Measurements from ENCODE around the gene GAS5.
"Not testable (repeated sequence)": the region's sequence is repeated elsewhere in the genome, so short reads cannot be mapped to it uniquely, and the experiment has no call there.

Gene GAS5

DNA sequence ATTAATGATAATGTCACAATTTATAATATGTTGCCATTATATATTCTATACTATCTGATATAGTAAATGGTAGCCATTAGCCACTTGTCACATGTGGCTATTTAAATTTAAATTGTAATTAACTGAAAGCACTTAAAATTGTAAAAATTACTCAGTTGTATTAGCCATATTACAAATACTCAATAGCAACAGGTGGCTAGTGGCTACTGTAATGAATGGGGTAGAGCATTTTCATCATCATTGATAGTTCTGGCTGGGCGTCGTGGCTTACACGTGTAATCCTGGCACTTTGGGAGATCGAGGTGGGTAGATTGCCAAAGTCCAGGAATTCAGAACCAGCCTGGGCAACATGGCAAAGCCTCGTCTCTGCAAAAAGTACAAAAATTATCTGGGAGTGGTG lies 16.9 kb upstream of the GAS5 start:
- Histone ChIP-seq H3K4me3 (ENCODE audit: low read depth in 1 of 2, low read length in 1 of 2) (no peak overlapping the region), H3K27me3 (no peaks in the 10 kb centered on the region), H3K9me3 (no peaks in the 10 kb centered on the region), H3K36me3 (peaks cover 7% of the 10 kb centered on the region), H3K27ac (peak overlapping the region; percentile 84), H3K4me1 (ENCODE audit: control insufficient read depth in 1 of 2, insufficient read depth in 1 of 2, low read depth in 1 of 2, low read length in 1 of 2) (peaks cover 58 to 70% of the 10 kb centered on the region in 2 experiments)
- TF ChIP-seq, protein P1, sequence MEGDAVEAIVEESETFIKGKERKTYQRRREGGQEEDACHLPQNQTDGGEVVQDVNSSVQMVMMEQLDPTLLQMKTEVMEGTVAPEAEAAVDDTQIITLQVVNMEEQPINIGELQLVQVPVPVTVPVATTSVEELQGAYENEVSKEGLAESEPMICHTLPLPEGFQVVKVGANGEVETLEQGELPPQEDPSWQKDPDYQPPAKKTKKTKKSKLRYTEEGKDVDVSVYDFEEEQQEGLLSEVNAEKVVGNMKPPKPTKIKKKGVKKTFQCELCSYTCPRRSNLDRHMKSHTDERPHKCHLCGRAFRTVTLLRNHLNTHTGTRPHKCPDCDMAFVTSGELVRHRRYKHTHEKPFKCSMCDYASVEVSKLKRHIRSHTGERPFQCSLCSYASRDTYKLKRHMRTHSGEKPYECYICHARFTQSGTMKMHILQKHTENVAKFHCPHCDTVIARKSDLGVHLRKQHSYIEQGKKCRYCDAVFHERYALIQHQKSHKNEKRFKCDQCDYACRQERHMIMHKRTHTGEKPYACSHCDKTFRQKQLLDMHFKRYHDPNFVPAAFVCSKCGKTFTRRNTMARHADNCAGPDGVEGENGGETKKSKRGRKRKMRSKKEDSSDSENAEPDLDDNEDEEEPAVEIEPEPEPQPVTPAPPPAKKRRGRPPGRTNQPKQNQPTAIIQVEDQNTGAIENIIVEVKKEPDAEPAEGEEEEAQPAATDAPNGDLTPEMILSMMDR (IDR thresholded peaks at IDR 0.05), result no peak

DNA sequence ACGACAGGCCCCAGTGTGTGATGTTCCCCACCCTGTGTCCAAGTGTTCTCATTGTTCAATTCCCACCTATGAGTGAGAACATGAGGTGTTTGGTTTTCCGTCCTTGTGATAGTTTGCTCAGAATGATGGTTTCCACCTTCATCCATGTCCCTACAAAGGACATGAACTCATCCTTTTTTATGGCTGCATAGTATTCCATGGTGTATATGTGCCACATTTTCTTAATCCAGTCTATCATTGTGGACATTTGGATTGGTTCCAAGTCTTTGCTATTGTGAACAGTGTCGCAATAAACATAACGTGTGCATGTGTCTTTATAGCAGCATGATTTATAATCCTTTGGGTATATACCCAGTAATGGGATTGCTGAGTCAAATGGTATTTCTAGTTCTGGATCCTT lies 13.3 kb upstream of the GAS5 start:
- H3K4me3 ChIP-seq (ENCODE audit: low read depth in 1 of 2, low read length in 1 of 2); H3K27me3 ChIP-seq; H3K9me3 ChIP-seq; H3K27ac ChIP-seq: not testable (repeated sequence)
- peaks cover 40 to 48% of the 10 kb centered on the region in 2 experiments for H3K4me1 ChIP-seq (ENCODE audit: control insufficient read depth in 1 of 2, insufficient read depth in 1 of 2, low read depth in 1 of 2, low read length in 1 of 2)
- peaks cover 21% of the 10 kb centered on the region for H3K36me3 ChIP-seq

DNA sequence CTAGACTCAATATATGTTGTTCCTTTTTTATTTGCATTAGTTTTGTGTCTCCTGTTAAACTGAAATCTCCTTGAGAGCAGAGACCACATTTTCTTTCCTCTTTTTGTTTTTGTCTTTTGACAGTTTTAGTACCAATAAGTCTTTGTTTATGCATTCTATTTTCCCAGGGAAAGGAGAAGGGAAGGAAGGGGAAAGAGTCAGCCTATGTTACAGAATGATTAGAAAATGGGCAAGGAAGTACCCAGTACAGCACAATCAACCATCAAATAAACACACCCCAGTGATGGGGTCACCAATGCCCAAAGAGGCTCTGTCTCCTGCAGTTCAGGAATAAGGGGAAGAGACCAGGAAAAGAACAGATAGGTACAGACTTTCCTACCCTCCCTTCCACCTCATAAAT lies 10.5 kb upstream of the GAS5 start:
- H3K27ac ChIP-seq, result peak overlapping the region; percentile 66
- H3K4me3 ChIP-seq (ENCODE audit: low read depth in 1 of 2, low read length in 1 of 2), result no peak overlapping the region
- H3K27me3 ChIP-seq, result no peaks in the 10 kb centered on the region
- H3K36me3 ChIP-seq, result peaks cover 27% of the 10 kb centered on the region
- no peaks in the 10 kb centered on the region for H3K9me3 ChIP-seq
- TF ChIP-seq, protein P1 (IDR thresholded peaks at IDR 0.05), result no peak
- H3K4me1 ChIP-seq (ENCODE audit: control insufficient read depth in 1 of 2, insufficient read depth in 1 of 2, low read depth in 1 of 2, low read length in 1 of 2), result peaks cover 25 to 28% of the 10 kb centered on the region in 2 experiments

DNA sequence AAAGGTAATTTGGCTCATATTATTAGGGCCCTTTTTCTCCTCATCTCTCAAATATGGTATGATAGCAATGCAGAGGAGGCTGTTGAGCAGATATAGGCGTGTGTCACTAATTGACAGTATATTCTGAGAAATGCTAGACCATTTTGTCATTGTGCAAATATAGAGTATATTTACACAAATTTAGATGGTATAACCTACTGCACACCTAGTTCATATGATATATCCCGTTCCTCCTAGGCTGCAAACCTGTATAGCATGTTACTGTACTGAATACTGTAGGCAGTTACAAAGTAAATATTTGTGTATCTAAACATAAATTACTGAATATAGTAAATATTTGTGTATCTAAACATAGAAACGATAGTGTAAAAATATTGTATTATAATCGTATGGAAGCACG lies 8.9 kb upstream of the GAS5 start:
- Histone ChIP-seq H3K27me3 (no peaks in the 10 kb centered on the region), H3K36me3 (peaks cover 27% of the 10 kb centered on the region), H3K4me3 (ENCODE audit: low read depth in 1 of 2, low read length in 1 of 2) (no peak overlapping the region), H3K27ac (no peak overlapping the region), H3K4me1 (ENCODE audit: control insufficient read depth in 1 of 2, insufficient read depth in 1 of 2, low read depth in 1 of 2, low read length in 1 of 2) (peaks cover 16 to 19% of the 10 kb centered on the region in 2 experiments), H3K9me3 (no peaks in the 10 kb centered on the region)
- TF ChIP-seq, protein P1 (IDR thresholded peaks at IDR 0.05), result no peak

DNA sequence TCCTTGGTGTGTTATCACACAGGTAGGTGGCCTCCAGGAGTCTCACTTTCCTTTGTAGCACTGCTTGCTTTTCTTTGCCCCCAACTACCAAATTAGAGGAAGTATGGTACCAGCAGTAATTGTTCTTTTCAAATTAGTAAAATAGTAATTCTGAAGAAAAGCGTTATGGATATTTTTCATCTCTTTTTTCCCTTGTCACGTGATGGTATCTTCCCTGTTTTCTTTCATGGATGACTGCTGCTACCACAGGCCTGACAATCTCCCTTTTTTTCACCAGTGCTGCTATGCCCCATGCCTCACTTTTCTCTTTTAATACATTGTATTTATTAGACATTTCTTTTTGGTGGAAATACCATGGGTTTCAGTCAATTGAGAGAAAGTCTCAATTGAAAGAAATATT lies 3.7 kb upstream of the GAS5 start:
- Histone ChIP-seq H3K36me3 (peaks cover 22% of the 10 kb centered on the region), H3K9me3 (no peaks in the 10 kb centered on the region), H3K27me3 (no peaks in the 10 kb centered on the region), H3K4me3 (ENCODE audit: low read depth in 1 of 2, low read length in 1 of 2) (no peak overlapping the region), H3K4me1 (ENCODE audit: control insufficient read depth in 1 of 2, insufficient read depth in 1 of 2, low read depth in 1 of 2, low read length in 1 of 2) (peaks cover 33 to 50% of the 10 kb centered on the region in 2 experiments), H3K27ac (peak overlapping the region; percentile 95)
- TF ChIP-seq, protein P1 (IDR thresholded peaks at IDR 0.05), result no peak

DNA sequence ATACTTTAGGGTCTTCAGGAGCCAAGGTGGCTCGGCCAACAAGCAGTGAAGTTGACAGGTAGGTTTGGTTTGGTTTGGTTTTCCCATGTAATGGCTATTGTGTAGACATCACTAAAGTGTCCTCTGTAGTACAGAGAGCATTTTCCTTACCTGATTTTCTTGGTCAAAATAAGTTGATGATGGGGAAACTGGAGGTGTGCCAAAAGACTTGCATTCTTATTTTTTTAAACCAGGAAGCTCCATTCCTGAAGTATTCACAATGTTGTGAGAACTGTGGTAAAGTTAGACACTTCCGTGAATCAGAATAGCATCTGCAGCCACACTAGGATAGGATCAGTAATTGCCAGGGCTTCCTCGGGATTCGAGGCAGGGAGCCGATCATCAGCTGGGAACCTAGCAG lies 3.3 kb upstream of the GAS5 start:
- Histone ChIP-seq H3K4me3 (ENCODE audit: low read depth in 1 of 2, low read length in 1 of 2) (no peak overlapping the region), H3K27ac (peak overlapping the region; percentile 95), H3K9me3 (no peaks in the 10 kb centered on the region), H3K27me3 (no peaks in the 10 kb centered on the region), H3K36me3 (peaks cover 18% of the 10 kb centered on the region), H3K4me1 (ENCODE audit: control insufficient read depth in 1 of 2, insufficient read depth in 1 of 2, low read depth in 1 of 2, low read length in 1 of 2) (peaks cover 37 to 54% of the 10 kb centered on the region in 2 experiments)
- TF ChIP-seq, protein P1 (IDR thresholded peaks at IDR 0.05), result no peak
